Measurements from ENCODE around the gene YEATS2.
"Not testable (repeated sequence)": the region's sequence is repeated elsewhere in the genome, so short reads cannot be mapped to it uniquely, and the experiment has no call there.

YEATS2 gene

DNA sequence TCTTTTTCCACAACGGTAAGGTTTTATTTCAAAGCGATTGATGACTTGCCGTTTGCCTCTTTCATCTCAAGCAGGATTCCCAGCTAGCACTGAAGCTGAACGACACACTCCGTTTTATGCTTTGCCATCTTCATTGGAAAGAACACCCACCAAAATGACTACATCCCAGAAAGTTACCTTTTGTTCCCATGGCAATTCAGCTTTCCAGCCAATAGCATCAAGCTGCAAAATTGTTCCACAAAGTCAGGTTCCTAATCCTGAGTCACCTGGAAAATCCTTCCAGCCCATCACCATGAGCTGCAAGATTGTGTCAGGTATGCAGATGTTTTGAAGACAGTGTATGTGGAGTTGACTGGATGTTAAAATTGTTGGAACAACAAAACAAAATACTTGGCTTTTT, 56.5 kb downstream of the YEATS2 start:
- Histone ChIP-seq H3K27ac (ENCODE audit: low read depth, low read length) (no peak overlapping the region; the same call in none of the 2 replicates), H3K36me3 (ENCODE audit: control insufficient read depth, insufficient read depth, low read length) (peaks cover 87% of the 10 kb centered on the region)

GRCh38 chr3:183762304-183762703, 64.7 kb downstream of the YEATS2 start:
- H3K4me1 ChIP-seq (ENCODE audit: control insufficient read depth, insufficient read depth, low read length): no peaks in the 10 kb centered on the region; the same call in 1 of the 2 replicates
- H3K27ac ChIP-seq (ENCODE audit: low read depth, low read length): no peak overlapping the region
- H3K9me3 ChIP-seq (ENCODE audit: control insufficient read depth, insufficient read depth, low read depth, low read length): no peaks in the 10 kb centered on the region
- H3K27me3 ChIP-seq (ENCODE audit: control insufficient read depth, insufficient read depth, low read length): no peaks in the 10 kb centered on the region
- H3K36me3 ChIP-seq (ENCODE audit: control insufficient read depth, insufficient read depth, low read length): peaks cover 61% of the 10 kb centered on the region
- no peak overlapping the region for H3K4me3 ChIP-seq (ENCODE audit: low read depth, low read length)
- no peak overlapping the region for H3K9ac ChIP-seq (ENCODE audit: low read length)

More for the DNA sequence above, 56.5 kb downstream of the YEATS2 start:
- Histone ChIP-seq H3K4me1 (ENCODE audit: control insufficient read depth, insufficient read depth, low read length) (peaks cover 7% of the 10 kb centered on the region), H3K27me3 (ENCODE audit: control insufficient read depth, insufficient read depth, low read length) (no peaks in the 10 kb centered on the region), H3K9me3 (ENCODE audit: control insufficient read depth, insufficient read depth, low read depth, low read length) (no peaks in the 10 kb centered on the region), H3K4me3 (ENCODE audit: low read depth, low read length) (no peak overlapping the region), H3K9ac (ENCODE audit: low read length) (no peak overlapping the region)

- H3K4me1 ChIP-seq (ENCODE audit: control insufficient read depth, insufficient read depth, low read length): no peaks in the 10 kb centered on the region; the same call in 1 of the 2 replicates
- no peak overlapping the region for H3K27ac ChIP-seq (ENCODE audit: low read depth, low read length)
Measured at GRCh38 chr3:183764847-183765731, 67.5 kb downstream of the YEATS2 start.

DNA sequence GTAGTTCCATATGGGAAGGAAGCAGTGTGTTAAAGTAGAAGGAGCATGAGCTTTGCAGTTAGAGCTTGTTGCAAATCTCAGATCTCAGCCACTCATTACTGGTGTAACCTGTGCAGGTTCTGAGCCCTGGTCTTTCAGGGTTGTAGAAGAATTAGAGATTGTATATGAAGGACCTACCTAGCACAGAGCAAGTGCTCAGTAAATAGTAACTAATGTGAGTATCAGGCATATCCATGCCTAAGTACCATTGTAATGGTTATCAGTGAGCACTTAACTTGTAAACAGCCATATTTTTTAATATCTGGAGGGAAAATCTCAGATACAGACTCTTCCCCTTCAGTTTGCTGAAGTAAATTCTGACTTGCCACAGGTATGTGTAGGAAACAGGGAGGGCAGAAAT, 68.5 kb downstream of the YEATS2 start:
- Histone ChIP-seq H3K4me1 (ENCODE audit: control insufficient read depth, insufficient read depth, low read length) (no peaks in the 10 kb centered on the region; the same call in 1 of the 2 replicates), H3K36me3 (ENCODE audit: control insufficient read depth, insufficient read depth, low read length) (peaks cover 54% of the 10 kb centered on the region), H3K9ac (ENCODE audit: low read length) (no peak overlapping the region), H3K4me3 (ENCODE audit: low read depth, low read length) (no peak overlapping the region), H3K27ac (ENCODE audit: low read depth, low read length) (no peak overlapping the region), H3K9me3 (ENCODE audit: control insufficient read depth, insufficient read depth, low read depth, low read length) (no peaks in the 10 kb centered on the region), H3K27me3 (ENCODE audit: control insufficient read depth, insufficient read depth, low read length) (no peaks in the 10 kb centered on the region)

More at GRCh38 chr3:183764847-183765731, 67.5 kb downstream of the YEATS2 start:
- H3K27me3 ChIP-seq (ENCODE audit: control insufficient read depth, insufficient read depth, low read length): no peaks in the 10 kb centered on the region
- H3K9ac ChIP-seq (ENCODE audit: low read length): no peak overlapping the region
- H3K4me3 ChIP-seq (ENCODE audit: low read depth, low read length): no peak overlapping the region
- peaks cover 54% of the 10 kb centered on the region for H3K36me3 ChIP-seq (ENCODE audit: control insufficient read depth, insufficient read depth, low read length)
- no peaks in the 10 kb centered on the region for H3K9me3 ChIP-seq (ENCODE audit: control insufficient read depth, insufficient read depth, low read depth, low read length)

- H3K36me3 ChIP-seq (ENCODE audit: control insufficient read depth, insufficient read depth, low read length): peaks cover 48% of the 10 kb centered on the region
- H3K4me1 ChIP-seq (ENCODE audit: control insufficient read depth, insufficient read depth, low read length): no peaks in the 10 kb centered on the region; the same call in 1 of the 2 replicates
- no peaks in the 10 kb centered on the region for H3K9me3 ChIP-seq (ENCODE audit: control insufficient read depth, insufficient read depth, low read depth, low read length)
- no peak overlapping the region for H3K4me3 ChIP-seq (ENCODE audit: low read depth, low read length)
- H3K27ac ChIP-seq (ENCODE audit: low read depth, low read length): no peak overlapping the region
- H3K9ac ChIP-seq (ENCODE audit: low read length): no peak overlapping the region
- no peaks in the 10 kb centered on the region for H3K27me3 ChIP-seq (ENCODE audit: control insufficient read depth, insufficient read depth, low read length)
Measured at GRCh38 chr3:183766745-183767606, 69.4 kb downstream of the YEATS2 start.

GRCh38 chr3:183768114-183768513, 70.5 kb downstream of the YEATS2 start:
- no peak overlapping the region for H3K9ac ChIP-seq (ENCODE audit: low read length)
- no peaks in the 10 kb centered on the region for H3K27me3 ChIP-seq (ENCODE audit: control insufficient read depth, insufficient read depth, low read length)
- no peaks in the 10 kb centered on the region; the same call in 1 of the 2 replicates for H3K4me1 ChIP-seq (ENCODE audit: control insufficient read depth, insufficient read depth, low read length)
- H3K27ac ChIP-seq (ENCODE audit: low read depth, low read length): no peak overlapping the region
- H3K36me3 ChIP-seq (ENCODE audit: control insufficient read depth, insufficient read depth, low read length): peaks cover 52% of the 10 kb centered on the region
- H3K4me3 ChIP-seq (ENCODE audit: low read depth, low read length): no peak overlapping the region
- no peaks in the 10 kb centered on the region for H3K9me3 ChIP-seq (ENCODE audit: control insufficient read depth, insufficient read depth, low read depth, low read length)

- H3K4me3 ChIP-seq (ENCODE audit: low read depth, low read length): no peak overlapping the region
- H3K27ac ChIP-seq (ENCODE audit: low read depth, low read length): no peak overlapping the region
- H3K27me3 ChIP-seq (ENCODE audit: control insufficient read depth, insufficient read depth, low read length): no peaks in the 10 kb centered on the region
- H3K9me3 ChIP-seq (ENCODE audit: control insufficient read depth, insufficient read depth, low read depth, low read length): 0 out of 2 replicates have a peak, but pooled peaks cover 6% of the 10 kb centered on the region
- H3K9ac ChIP-seq (ENCODE audit: low read length): no peak overlapping the region
- peaks cover 59% of the 10 kb centered on the region for H3K36me3 ChIP-seq (ENCODE audit: control insufficient read depth, insufficient read depth, low read length)
- H3K4me1 ChIP-seq (ENCODE audit: control insufficient read depth, insufficient read depth, low read length): no peaks in the 10 kb centered on the region; the same call in 1 of the 2 replicates
Measured at GRCh38 chr3:183769453-183769852, 71.9 kb downstream of the YEATS2 start.

DNA sequence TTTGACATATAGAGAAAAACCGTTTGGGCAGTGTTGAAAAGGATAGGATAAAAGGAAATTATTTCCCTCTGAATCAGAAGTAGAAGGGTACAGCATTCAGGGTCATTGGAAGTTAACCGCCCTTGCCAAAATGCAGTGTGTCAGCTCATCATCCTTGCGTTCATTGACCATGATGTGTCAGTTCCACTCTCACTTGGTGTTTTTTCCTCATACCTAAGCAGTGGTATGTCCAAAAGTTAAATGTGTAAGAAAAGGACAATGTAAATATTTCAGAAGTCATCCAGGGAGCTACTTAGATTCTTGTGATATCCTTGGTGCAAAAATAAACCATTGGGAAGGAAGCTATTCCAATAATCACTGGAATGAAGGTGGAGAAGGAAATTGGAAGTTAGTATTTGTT, 77.0 kb downstream of the YEATS2 start:
- Histone ChIP-seq H3K27ac (ENCODE audit: low read depth, low read length) (no peak overlapping the region), H3K9me3 (ENCODE audit: control insufficient read depth, insufficient read depth, low read depth, low read length) (0 out of 2 replicates have a peak, but pooled peaks cover 6% of the 10 kb centered on the region), H3K36me3 (ENCODE audit: control insufficient read depth, insufficient read depth, low read length) (peaks cover 83% of the 10 kb centered on the region), H3K9ac (ENCODE audit: low read length) (no peak overlapping the region), H3K4me3 (ENCODE audit: low read depth, low read length) (no peak overlapping the region), H3K27me3 (ENCODE audit: control insufficient read depth, insufficient read depth, low read length) (no peaks in the 10 kb centered on the region), H3K4me1 (ENCODE audit: control insufficient read depth, insufficient read depth, low read length) (no peaks in the 10 kb centered on the region)

DNA sequence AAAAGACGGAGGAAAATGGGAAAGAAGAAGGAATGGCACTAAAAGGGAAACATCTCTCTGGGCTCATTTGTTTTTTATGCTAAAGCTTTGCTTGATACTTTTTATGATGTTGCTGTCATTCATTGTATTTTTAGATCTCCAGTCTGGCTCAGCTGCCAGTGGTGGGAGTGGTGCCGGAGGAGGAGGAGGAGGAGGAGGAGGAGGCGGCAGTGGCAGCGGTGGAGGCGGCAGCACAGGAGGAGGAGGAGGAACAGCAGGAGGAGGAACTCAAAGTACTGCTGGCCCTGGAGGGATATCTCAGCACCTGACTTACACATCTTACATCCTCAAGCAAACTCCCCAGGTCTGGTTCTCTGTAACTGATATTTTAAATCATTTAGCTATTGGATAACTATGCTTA, 78.2 kb downstream of the YEATS2 start:
- Histone ChIP-seq H3K4me1 (ENCODE audit: control insufficient read depth, insufficient read depth, low read length) (no peaks in the 10 kb centered on the region), H3K9me3 (ENCODE audit: control insufficient read depth, insufficient read depth, low read depth, low read length) (0 out of 2 replicates have a peak, but pooled peaks cover 6% of the 10 kb centered on the region), H3K27me3 (ENCODE audit: control insufficient read depth, insufficient read depth, low read length) (no peaks in the 10 kb centered on the region), H3K27ac (ENCODE audit: low read depth, low read length) (no peak overlapping the region), H3K36me3 (ENCODE audit: control insufficient read depth, insufficient read depth, low read length) (peaks cover 88% of the 10 kb centered on the region), H3K4me3 (ENCODE audit: low read depth, low read length) (no peak overlapping the region), H3K9ac (ENCODE audit: low read length) (no peak overlapping the region)

GRCh38 chr3:183776451-183776850, 78.9 kb downstream of the YEATS2 start:
- H3K4me1 ChIP-seq (ENCODE audit: control insufficient read depth, insufficient read depth, low read length); H3K27ac ChIP-seq (ENCODE audit: low read depth, low read length); H3K4me3 ChIP-seq (ENCODE audit: low read depth, low read length); H3K9ac ChIP-seq (ENCODE audit: low read length); H3K9me3 ChIP-seq (ENCODE audit: control insufficient read depth, insufficient read depth, low read depth, low read length); H3K27me3 ChIP-seq (ENCODE audit: control insufficient read depth, insufficient read depth, low read length): not testable (repeated sequence)
- H3K36me3 ChIP-seq (ENCODE audit: control insufficient read depth, insufficient read depth, low read length): peaks cover 90% of the 10 kb centered on the region

Measured in HUES6 (cell line).